Right atrium auricular region (tissue), 2 donors: ENCODE data around the gene SLC2A4RG. TPM values are rescaled to one million over a fixed set of nuclear protein-coding genes. Genes with fewer than 3 reads are reported as not detected.

ENCODE experiments used
- DNase-seq: peaks from one replicate; pipeline ENCODE4 v3.0.0-alpha.2; 2019; ENCODE audit warnings: low spot score
- H3K27ac ChIP-seq, 2 donors: fragments of 200-600 bp; sonication (generic); 1 replicate in 1 of 2; 2 replicates in 1 of 2; pipeline ENCODE4 v1.5.1; 2016 to 2019
- H3K27me3 ChIP-seq, 2 donors: fragments of 200-600 bp; sonication (generic); one replicate each; pipeline versions ENCODE4 v1.5.1 to v1.6.0; 2017 to 2019
- H3K36me3 ChIP-seq: fragments of 200-600 bp; sonication (generic); one replicate; pipeline ENCODE4 v1.5.1; 2016
- H3K4me1 ChIP-seq, 2 donors: fragments of 200-600 bp; sonication (generic); one replicate each; pipeline versions ENCODE4 v1.5.1 to v1.6.0; 2017 to 2019
- H3K4me3 ChIP-seq, 2 donors: fragments of 200-600 bp; sonication (generic); 1 replicate in 1 of 2; 2 replicates in 1 of 2; pipeline ENCODE4 v1.5.1; 2017 to 2019; ENCODE audit warnings: mild to moderate bottlenecking in 1 of 2, moderate library complexity in 1 of 2
- H3K9me3 ChIP-seq, 2 donors: fragments of 200-600 bp; sonication (generic); one replicate each; pipeline ENCODE4 v1.5.1; 2019
- total RNA-seq, 2 donors: library from RNA; depleted of rRNA; stranded (reverse); fragments of >200 nt; gene quantifications; one replicate each; pipeline ENCODE4 v1.1.0, GENCODE V29; 2016
- TF ChIP-seq, protein P1 (sequence below), 2 donors: fragments of 200-600 bp; sonication (generic); IDR thresholded peaks; one replicate each; pipeline ENCODE4 v1.5.1; 2019; ENCODE audit warnings: antibody characterized with exemption in 2 of 2

The SLC2A4RG gene
- total RNA-seq, 2 donors from 2014 or later: 30.1 to 30.7 TPM

DNA sequence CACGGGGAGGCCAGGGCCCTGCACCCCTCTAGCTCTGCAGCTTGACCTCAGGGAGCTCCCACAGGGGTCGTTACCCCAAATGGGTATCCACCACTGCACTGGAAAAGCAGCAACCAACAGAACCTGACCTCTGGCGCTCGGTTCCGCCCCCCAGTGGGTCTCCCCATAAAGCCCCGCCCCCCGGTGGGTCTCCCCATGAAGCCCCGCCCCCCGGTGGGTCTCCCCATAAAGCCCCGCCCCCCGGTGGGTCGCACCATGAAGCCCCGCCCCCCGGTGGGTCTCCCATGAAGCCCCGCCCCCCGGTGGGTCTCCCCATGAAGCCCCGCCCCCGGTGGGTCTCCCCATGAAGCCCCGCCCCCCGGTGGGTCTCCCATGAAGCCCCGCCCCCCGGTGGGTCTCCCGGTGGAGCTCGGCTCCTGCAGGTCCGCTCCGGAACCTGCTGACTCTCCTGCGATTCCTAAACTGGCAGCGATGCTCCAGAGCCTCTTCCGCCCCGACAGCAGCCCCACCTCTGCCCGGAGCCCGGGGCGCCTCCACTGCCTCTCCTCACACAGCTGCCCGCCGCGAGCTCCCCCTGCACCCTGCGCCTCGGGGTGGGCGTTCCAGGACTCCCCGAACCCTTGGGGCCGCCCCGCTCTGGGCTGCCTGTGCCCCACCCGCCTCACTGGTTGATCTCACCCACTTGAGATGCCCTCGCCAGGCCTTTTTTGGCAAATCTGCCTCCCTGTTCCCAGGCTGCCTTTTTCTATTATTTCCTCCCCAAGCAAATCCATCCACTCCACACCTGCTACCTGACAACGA lies 12.1 kb downstream of the SLC2A4RG start:
- Histone ChIP-seq H3K4me3 (no peak overlapping the region), H3K27me3 (no peaks in the 10 kb centered on the region), H3K4me1 (peaks cover 0 to 7% of the 10 kb centered on the region in 2 donors), H3K36me3 (peaks cover 14% of the 10 kb centered on the region), H3K9me3 (no peaks in the 10 kb centered on the region), H3K27ac (no peak overlapping the region)
- DNase-seq: no peak
- TF ChIP-seq, protein P1, sequence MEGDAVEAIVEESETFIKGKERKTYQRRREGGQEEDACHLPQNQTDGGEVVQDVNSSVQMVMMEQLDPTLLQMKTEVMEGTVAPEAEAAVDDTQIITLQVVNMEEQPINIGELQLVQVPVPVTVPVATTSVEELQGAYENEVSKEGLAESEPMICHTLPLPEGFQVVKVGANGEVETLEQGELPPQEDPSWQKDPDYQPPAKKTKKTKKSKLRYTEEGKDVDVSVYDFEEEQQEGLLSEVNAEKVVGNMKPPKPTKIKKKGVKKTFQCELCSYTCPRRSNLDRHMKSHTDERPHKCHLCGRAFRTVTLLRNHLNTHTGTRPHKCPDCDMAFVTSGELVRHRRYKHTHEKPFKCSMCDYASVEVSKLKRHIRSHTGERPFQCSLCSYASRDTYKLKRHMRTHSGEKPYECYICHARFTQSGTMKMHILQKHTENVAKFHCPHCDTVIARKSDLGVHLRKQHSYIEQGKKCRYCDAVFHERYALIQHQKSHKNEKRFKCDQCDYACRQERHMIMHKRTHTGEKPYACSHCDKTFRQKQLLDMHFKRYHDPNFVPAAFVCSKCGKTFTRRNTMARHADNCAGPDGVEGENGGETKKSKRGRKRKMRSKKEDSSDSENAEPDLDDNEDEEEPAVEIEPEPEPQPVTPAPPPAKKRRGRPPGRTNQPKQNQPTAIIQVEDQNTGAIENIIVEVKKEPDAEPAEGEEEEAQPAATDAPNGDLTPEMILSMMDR (IDR thresholded peaks at IDR 0.05): no peak

DNA sequence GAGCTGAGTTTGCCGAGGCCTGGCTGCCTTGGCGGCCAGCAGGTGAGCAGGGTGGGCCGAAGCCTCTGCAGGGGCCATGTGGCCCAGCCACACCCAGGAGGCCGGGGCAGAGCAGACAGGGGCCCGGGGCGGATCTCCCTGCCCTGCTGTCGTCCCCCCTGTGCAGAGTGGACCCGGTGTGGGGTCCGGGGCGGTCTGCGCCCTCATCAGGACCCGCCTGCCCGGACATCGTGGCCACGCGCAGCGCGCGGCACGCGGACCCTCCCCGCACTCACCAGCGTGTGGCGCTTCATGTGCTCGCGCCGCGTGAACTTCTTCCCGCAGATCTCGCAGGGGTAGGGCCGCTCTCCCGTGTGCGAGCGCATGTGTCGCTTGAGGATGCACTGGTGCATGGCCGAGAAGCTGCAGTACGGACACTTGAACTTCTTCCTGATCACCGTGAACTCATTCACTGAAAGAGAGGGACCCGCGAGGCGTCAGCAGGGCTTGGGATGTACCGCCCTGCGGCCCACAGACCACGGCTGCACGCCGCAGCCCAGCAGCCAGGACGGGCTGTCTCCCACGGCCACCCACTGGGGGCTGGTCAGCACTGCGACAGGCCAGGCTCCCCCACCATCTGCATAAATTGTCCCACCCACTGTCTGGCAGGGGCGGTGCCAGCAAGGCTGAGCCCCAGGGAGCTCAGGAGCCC lies 13.0 kb downstream of the SLC2A4RG start:
- H3K27ac ChIP-seq: no peak overlapping the region

DNA sequence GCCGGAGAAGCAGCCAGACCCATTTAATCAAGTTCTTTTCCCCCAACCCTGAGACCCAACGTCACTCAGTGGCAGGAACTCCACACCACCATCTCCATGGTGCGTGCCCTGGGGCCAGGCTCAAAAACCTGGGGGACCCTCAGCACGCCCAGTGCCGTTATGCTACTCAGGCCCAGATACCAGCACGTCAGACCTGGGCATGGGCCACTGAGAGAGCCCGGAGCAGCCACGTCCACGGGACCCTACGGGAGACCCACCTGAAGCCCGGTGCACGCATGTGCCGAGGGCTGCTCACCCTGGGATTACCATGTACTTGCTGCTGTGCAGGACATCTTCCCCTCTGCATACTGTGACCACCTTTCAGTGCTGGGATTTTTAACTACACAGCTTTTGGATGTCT lies 13.8 kb downstream of the SLC2A4RG start:
- no peak for DNase-seq
- Histone ChIP-seq H3K4me1 (peaks cover 0 to 7% of the 10 kb centered on the region in 2 donors), H3K27ac (peak overlapping the region in 1 of 2 donors; percentile 32), H3K4me3 (no peak overlapping the region), H3K27me3 (no peaks in the 10 kb centered on the region), H3K36me3 (peaks cover 11% of the 10 kb centered on the region), H3K9me3 (no peaks in the 10 kb centered on the region)
- TF ChIP-seq, protein P1 (IDR thresholded peaks at IDR 0.05): no peak

More for the DNA sequence above, 13.0 kb downstream of the SLC2A4RG start:
- H3K9me3 ChIP-seq: no peaks in the 10 kb centered on the region
- H3K36me3 ChIP-seq: peaks cover 11% of the 10 kb centered on the region
- H3K4me3 ChIP-seq: no peak overlapping the region
- H3K4me1 ChIP-seq: peaks cover 0 to 7% of the 10 kb centered on the region in 2 donors
- TF ChIP-seq, protein P1 (IDR thresholded peaks at IDR 0.05): no peak
- DNase-seq: no peak
- H3K27me3 ChIP-seq: no peaks in the 10 kb centered on the region

DNA sequence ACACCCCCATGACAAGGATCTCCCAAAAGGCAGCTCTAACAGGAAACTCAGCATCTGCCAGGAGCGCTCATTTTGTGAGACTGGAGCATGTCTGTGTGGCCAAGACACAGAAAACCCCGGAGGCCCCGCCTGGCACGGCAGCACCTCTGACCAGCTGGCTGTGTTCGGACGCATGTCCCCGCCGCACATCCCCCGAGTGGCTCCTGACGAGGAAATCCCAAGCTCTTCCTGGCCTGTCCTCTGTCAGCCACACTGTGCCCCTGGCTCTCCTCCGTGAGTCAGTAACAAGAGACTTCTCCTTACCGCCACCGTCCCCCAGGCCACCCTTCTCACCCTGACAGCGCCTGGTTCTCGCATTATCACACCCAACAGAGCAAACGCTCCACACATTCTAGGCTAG lies 14.4 kb downstream of the SLC2A4RG start:
- H3K27me3 ChIP-seq: no peaks in the 10 kb centered on the region
- TF ChIP-seq, protein P1 (IDR thresholded peaks at IDR 0.05): no peak
- peaks cover 11% of the 10 kb centered on the region for H3K36me3 ChIP-seq
- peaks cover 0 to 7% of the 10 kb centered on the region in 2 donors for H3K4me1 ChIP-seq
- no peak overlapping the region for H3K4me3 ChIP-seq
- DNase-seq: no peak
- H3K27ac ChIP-seq: peak overlapping the region in 1 of 2 donors; percentile 32
- H3K9me3 ChIP-seq: no peaks in the 10 kb centered on the region

DNA sequence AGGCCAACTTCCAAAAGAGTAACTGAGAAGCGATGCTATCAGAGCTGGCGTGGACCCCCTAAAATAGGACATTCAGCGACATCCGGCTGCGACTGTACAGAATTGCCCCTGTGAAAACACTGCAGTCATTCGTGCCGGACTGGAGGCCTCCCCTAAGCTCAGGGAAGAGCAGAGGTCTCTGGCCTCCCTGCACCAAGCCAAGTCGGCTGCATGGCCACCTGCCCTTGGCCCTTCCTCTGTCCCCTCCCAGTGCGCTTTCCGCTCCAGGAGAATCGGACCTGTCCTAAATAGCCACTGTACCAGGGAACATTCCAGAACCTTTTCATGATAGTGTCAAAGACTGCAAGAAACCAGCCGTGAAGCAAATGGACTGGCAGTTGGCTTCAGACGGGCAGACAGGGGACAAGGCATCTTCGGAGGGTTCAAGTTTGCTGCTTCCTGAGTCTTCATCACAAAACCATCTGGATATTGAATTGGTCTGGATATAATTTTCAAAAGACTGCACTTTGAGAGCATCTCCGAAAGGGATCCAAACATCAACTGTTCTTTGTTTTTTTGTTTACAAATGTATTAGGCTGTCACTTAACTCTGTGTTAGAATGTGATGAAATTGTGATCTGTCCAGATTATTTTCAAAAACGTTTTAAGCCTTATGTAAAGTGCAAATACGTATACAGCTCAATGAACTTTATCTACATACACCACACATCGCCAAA lies 16.5 kb downstream of the SLC2A4RG start:
- DNase-seq: no peak
- Histone ChIP-seq H3K36me3 (peaks cover 5% of the 10 kb centered on the region), H3K4me3 (no peak overlapping the region), H3K4me1 (peaks cover 0 to 7% of the 10 kb centered on the region in 2 donors), H3K27ac (no peak overlapping the region), H3K9me3 (no peaks in the 10 kb centered on the region), H3K27me3 (no peaks in the 10 kb centered on the region)
- TF ChIP-seq, protein P1 (IDR thresholded peaks at IDR 0.05): no peak
